NCI-H1436 (cell line): Measurements from ENCODE around the gene TNKS2.
"Not testable (repeated sequence)": the region's sequence is repeated elsewhere in the genome, so short reads cannot be mapped to it uniquely, and the experiment has no call there.

Source experiments
- DNase-seq: peaks from one replicate; lab custom pipeline; 2025; lab: John Stamatoyannopoulos, UW

Gene TNKS2

DNA sequence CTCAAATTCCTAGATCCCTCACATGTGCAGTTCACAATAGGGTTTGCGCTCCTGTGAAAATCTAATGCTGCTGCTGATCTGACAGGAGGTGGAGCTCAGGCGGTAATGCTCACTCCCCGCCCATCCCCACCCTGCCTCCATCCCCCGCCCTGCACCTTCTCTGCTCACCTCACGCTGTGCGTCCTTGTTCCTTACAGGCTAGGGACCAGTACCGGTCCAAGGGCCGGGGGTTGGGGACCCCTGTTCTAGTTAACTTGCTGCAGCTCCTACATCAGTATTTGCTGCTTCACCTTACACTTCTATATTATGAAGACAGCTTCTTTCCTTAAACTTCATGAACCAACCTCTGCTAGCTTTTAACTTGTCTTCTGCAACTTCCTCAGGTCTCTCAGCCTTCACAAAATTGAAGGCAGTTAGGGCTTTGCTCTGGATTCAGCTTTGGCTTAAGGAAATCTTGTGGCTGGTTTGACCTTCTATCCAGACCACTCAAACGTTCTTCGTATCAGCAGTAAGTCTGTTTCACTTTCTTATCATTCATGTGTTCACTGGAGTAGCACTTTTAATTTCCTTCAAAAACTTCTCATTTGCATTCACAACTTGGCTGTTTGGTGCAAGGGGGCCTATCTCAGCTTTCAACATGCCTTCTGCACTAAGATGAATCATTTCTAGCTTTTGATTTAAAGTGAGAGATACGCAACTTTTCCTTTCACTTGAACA lies 1.7 kb upstream of the TNKS2 start:
- peak; percentile 46 for DNase-seq

DNA sequence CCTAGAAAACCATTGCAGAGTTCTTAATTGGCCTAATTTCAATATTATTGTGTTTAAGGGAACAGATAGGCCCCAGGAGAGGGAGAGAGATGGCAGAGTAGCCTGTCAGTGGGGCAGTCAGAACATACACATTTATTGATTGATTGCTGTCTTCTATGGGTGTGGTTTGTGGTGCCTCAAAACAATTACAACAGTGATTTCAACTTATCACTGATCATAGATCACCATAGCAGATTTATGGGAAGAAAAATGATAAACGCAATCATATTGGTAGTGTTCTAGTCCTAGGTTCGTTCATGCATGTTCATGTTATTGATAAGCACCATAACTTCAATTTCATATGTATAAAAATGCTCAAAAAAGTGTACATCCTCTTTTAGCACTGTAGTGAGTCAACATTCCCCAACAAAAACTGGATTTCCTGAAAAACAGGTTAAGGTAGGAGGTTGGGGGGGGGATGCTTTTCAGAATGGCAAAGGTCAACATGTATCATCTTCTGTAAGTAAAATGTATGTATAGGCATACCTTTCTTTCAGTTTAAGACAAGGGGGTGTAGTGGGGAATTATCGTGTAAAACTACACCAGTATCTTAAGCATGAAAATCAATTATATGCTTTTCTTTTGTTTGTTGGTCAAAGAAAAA lies 1.1 kb upstream of the TNKS2 start:
- DNase-seq = no peak

DNA sequence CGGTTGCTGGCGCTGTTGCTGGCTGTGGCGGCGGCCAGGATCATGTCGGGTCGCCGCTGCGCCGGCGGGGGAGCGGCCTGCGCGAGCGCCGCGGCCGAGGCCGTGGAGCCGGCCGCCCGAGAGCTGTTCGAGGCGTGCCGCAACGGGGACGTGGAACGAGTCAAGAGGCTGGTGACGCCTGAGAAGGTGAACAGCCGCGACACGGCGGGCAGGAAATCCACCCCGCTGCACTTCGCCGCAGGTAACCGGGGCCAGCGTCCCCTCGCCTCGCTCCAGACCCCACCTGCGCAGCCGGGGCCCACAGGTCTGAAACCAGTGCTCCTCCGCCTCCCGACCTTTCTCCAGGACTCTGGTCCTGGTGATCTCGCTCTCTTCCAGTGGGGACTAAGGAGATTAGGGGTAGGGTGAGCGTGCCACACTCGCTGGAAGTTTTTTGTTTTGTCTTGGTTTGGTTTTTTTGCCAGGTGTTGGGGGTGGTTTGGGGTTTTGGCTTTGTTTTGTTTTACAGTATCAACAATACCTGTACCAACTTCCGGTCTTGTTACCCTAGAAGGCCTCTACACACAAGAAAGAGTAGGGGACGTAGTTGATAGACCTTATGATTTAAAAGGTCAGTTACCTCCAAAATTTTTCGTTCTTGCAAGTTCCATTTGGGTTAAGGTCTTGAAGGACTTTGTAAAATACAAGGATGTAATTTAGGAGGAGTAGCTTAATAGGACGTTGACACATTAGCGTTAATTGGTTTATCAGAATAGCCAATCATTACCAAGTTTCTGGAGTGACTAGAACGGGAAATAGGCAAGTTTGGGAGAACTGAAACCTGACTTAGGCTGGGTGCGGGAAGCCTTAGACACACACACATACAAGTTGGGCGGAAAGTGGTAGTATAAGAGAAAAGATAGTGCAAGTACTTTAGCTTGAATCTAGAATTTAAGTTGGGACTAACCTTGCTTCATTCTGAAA lies 704 bp downstream of the TNKS2 start:
- peak; percentile 25 for DNase-seq

DNA sequence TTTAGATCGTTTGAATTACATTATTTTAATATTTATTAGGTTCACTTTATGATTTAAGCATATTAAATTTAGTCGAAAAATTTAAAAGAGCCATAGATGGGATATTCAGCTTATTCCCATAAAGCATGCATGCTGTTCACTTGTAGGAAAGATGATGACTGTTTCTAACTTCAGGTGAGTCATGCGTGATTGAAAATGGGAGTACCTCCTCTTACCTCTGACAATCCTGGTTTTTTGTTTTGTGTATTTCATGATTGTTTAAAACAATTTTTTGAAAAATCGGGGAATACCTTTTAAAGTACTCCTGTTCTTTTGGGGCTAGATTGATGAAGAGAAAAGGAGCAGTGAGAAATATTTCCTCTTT lies 1.4 kb downstream of the TNKS2 start:
- no peak for DNase-seq

DNA sequence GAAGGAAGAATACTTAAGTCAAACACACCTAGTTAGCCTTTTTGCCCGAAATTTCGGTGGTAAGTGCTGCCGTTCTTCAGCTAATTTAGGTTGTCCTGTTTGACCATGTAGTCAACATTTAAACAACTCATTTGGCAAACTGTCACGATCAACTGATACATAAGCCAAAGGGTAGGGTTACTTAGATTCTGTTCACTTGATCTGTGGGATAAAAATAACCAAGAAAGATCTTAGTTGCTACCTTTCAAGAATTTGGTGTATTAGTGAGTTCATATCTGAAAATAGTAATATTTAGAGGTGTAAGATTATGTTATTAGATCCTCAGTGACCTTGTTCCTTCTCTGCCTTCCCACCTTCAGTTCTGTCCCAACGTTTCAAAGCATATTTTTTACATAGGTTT lies 2.0 kb downstream of the TNKS2 start:
- no peak for DNase-seq

DNA sequence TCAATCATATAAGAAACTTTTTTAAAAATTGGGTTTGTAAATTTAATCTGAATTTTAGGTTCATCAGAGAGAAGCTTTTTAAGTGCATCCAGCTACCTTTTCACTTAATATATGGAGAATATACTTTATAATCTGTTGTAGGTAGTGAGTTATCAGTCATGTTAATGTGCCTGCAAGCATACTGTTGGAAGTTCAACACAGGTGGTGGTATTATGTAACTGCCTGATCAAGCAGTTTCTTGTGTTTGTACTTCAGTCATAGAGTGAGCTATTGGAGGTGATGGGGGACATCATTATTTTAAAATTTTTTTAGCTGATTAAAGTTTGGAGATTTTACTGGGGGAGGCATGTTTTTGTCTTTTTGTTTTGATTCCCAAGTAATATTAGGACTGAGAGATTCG lies 2.5 kb downstream of the TNKS2 start:
- no peak for DNase-seq

DNA sequence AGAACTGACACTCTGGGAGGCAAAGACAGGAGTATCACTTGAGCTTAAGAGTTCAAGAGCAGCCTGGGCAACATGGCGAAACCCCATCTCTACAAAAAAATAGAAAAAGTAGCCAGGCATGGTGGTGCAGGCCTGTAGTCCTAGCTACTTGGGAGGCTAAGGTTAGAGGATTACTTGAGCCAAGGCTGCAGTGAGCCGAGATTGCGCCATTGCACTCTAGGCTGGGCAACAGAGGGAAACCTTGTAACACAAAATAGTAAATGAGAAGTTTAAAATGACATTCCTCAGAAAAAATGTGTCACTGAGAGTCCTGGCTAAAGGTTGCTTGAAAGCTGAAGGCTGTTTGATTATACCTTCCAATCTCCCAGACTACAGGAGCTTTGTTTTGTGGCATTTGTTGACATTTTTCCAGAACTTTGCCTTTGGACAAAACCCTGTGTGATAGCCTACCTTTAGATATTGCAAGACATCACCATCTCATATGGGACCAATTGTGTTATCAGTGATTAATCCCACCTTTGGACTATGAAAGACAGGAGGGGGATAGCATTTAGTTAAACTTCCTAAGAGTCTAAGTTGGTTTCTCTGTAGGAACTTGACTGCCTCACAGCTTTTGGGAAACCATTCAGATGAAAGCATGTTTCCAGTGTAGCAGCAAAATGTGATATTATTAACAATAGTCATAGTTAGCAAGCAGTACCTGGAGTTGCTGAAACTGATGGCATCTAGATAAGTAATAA lies 5.3 kb downstream of the TNKS2 start:
- no peak for DNase-seq

DNA sequence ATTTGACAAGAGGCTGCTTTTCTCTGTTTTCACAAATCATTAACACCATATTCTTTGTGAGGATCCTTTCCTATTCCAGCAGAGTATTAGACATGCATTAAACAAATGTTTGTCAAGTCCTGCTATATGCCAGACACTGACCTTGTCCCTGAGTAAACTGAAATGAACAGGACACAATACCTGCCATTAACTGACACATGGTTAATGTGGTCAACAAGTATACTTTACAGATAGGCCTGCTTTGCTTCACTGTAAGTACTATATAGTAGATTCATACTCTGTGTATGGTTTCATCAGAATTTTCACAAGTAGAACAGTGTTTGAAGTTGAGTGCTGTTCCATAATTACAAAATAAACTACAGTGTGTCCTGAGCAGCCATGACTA lies 5.9 kb downstream of the TNKS2 start:
- no peak for DNase-seq

DNA sequence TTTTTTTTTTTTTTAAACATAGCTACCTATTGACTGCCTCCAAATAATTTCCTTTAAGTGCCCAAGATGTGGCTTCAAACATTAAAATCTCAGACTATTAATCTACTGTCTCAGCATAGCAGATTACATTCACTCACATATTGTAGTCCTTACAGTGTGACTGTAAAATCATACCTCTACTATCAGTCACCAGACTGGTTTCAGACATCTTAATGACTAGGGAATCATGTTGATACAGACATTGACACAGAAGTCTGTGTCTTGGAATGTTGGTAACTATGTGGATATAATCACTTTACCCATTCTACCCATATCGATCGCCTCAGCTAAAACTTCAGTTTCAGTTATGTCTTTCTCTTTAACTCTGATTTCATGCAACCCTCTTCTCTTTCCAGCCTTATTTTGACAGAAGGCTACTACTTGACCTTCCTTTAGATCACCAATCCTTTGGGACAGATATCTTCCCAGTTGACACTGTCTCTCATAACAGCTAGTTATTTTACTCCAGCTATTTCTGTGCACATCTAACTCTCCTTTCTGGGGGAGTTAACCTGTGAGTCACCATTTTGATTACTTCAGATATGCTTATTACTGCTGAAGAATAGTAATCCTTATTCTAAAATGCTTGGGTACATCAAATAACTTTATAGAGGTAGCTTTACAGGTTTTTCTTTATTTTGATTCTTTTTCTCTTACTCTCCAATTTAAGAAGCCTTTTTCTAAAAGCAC lies 7.0 kb downstream of the TNKS2 start:
- no peak for DNase-seq

DNA sequence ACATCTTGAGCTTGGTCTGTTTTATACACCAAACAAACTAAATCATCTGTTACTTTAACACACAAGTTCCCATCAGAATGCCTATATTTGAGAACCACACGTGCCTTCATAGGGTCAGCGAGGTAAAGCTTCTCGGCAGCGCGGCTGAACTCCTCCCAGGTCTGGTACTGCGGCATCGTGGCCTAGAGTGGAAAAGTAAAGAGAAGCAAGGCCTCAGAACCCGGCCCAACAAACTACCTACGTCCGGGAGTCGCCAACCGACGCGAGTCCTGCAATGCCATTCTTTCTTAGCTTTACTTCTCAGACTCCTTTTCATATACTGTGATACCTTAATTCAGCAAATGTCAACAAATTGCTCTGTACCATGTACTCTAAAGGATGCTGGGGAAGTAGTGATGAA lies 9.0 kb downstream of the TNKS2 start:
- not testable (repeated sequence) for DNase-seq

DNA sequence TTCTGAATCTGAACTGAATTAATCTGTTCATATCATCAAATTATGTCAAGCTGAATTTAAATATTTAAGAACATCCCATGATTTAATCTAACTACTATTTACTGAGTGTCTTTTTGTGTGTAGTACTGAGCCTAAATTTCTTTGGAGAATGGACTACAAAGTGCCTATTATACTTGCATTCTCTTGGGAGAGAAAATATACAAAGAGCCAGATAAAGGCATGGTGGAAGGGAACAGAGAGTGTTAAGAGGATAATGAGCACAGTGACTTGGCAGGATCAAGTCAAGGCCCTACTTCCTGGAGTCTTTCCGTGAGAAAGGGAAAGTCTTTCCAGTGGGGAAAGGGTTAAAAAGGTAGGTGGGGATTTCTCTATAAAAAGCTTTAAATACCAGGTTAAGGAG lies 15.0 kb downstream of the TNKS2 start:
- no peak for DNase-seq

DNA sequence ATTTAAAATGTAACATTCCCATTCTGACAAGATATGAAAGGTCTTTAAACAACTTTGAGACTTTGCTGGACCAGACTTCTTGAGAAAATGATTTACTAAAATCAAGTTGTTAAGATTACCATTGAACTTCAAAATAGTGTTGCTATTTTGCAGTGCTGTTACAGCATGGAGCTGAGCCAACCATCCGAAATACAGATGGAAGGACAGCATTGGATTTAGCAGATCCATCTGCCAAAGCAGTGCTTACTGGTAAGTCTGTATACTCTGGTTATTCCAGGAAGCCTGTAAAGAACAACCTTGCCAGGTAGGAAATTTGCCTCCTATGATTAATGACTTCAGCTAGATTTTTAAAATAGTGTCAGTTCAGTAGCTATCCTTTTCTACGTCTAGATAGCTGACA lies 18.8 kb downstream of the TNKS2 start:
- no peak for DNase-seq

DNA sequence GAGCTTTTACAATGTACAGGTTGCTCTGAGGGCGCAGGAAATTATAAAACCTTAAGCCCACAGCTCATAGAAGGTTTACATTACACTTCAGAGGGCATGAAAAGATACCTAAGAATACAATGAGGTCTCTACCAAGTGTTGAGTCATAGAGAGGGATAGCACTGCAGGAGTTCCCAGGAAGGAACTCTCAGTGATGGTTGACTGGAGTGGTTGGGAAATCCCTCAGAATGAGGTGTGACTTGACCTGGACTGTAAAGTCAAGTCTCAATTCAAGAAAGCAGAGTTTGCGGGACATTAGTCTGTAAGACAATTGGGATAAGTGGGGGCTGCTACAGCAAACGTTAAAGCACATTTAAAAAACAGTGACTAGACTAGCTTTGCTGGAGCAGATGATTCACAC lies 21.9 kb downstream of the TNKS2 start:
- DNase-seq = no peak

DNA sequence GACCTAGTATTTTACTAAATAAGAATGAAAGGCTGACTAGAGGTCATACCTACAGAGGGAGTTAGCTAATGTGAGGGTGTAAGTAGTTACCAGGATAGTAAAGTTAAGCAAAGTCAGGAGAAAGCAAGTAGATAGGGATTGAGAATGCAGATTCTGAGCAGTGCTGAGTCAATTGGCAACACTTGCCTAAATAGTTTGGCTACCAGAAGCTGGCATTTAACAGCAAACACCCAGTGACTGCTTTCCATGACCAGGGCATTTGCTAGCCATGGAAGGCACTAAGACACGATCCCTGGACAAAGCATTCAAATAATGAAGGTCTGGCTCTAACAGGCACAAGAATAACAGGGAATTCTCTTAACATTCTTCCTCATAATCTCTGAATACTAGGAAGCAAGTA lies 25.9 kb downstream of the TNKS2 start:
- no peak for DNase-seq

DNA sequence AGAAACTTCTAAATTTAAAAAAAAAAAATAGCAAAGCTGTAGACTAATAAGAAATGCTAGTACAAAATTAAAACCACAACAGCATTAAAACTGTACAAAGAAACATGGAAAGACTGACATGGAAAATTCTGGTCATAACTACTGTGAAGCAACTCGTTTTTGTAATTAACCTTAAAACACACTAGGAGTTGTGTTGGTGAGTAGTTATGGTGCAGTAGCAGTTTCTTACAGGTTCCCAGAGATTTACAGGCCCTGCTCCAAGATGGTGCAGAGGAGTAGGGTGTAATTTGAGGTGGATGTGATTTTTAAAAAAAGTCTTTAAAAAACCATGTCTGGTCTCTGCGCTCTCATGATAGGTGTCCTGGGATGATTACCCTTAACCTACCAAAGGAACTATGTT lies 31.0 kb downstream of the TNKS2 start:
- DNase-seq = no peak

DNA sequence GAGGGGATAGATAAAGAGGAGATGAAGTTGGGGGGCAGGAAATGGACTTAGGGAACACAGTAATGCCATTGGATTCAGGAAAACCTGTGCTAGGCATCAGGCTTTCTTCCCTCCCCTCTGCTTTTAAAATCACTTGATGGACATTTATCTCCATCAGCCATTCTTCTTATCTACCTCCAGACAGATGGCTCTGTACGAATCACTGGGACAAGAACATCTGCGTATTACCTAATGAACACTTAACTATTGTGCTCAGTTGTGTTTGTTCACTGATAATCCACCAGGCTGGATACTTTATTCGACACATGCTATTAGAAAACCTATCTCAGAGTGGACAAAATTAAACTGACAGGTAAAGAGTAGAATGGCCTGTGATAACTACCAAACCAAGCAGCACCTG lies 40.0 kb downstream of the TNKS2 start:
- no peak for DNase-seq

DNA sequence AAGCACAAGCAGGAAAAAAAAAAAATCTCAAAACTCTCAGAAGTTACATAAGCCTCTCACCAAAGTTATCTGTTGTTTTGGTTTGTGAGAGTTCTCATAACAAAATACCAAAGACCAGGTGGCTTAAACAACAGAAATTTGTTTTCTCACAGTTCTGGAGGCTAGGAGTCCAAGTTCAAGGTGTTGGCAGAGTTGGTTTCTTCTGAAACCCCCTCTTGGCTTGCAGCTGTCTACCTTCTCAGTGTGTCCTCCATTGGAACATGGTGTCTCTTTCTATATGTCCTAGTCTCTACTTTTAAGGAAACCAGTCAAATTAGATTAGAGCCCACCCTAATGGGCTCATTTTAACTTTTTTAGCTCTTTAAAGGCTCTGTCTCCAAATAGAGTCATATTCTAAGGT lies 44.9 kb downstream of the TNKS2 start:
- DNase-seq = no peak

DNA sequence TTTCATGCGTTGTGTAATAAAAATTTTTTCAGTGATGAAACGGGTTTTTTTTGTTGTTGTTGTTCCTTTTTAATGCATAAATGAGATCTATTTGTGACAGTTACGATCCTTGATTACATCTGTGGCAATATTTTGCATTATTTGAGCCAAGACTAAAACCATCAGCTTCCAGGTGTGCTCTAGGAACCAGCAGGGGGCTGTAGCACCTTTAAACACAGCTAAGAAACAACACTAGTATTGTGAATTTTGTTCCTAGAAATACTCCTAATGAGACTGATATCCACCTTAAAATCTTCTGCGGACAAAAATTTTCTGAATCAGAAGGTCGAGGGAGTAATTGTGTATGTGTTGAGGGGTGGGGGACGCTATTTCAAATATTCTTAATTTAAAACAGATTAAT lies 58.4 kb downstream of the TNKS2 start:
- DNase-seq = no peak

DNA sequence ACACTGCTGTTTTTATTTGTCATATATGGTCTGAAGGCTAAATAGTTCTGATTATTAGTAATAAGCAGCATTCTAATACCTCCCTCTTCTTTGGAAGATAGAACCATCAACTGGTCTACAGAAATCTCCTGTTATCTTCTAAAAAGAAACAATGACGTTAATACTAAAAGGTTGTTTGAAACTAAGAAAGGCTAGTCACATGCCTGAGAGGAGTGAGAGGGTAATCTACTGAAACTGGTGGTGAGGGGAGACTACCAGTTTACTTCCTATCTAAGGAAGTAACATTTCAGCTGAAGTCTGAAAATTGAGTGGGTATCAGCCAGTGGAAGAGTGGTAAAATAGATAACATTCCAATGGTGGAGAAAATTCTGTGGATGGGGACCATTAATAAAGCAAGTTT lies 62.7 kb downstream of the TNKS2 start:
- DNase-seq = no peak

DNA sequence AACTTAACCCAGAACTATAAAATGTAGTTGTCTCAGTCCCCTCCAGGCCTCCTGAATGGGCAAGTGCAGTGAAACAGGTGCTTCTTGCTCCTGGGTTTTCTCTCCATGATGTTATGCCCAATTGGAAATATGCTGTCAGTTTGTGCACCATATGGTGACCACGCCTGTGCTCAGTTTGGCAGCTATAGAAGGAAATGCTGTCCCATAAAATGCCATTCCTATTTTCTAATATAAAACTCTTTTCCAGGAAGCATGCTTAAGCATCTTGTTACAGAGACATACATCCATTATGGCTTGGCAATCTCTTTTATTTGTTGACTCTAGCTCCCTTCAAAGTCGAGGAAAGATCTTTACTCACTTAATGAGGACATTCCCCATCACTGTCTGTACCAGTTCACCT lies 65.9 kb downstream of the TNKS2 start:
- no peak for DNase-seq

DNA sequence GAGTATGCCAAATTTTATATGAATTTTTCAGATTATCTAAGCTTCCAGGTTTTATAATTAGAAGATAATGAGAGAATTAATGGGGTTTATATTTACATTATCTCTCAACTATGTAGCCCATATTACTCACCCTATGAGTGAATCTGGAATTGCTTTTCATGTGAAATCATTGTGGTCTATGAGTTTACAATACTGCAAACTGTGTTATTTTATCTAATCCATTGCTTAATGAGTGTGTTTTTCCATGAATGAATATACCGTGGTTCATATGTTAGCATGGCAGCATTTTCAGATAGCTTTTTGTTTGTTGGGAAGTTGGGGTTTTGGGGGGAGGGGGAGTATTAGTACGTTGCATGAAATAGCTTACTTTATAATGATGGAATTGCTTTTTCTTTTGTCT lies 66.5 kb downstream of the TNKS2 start:
- no peak for DNase-seq
